CD4-positive, alpha-beta T cell (primary cell): ENCODE results near the gene GPR137. TPM values are rescaled to one million over a fixed set of nuclear protein-coding genes. Genes with fewer than 3 reads are reported as not detected.

Source experiments
- ATAC-seq: fragments of 200-7000 bp; cut with Tn5 transposase; one replicate; pipeline ENCODE4 v1.10.0; 2022; ENCODE audit warnings: mild to moderate bottlenecking; ENCODE audit not compliant: poor library complexity
- CTCF ChIA-PET: fragments of 350-600 bp; sonication (Branson Sonifier 250); formaldehyde crosslinking; loops from one replicate; lab custom pipeline; 2021; ENCODE audit warnings: antibody characterized with exemption, inconsistent platforms; lab: Charles Lee
- POLR2A ChIA-PET: fragments of 350-600 bp; sonication (Branson Sonifier 250); formaldehyde crosslinking; loops from one replicate; lab custom pipeline; 2021; ENCODE audit warnings: antibody characterized with exemption, inconsistent platforms; lab: Charles Lee
- DNase-seq, 14 experiments: peaks; one replicate each; pipeline ENCODE4 v3.0.0-alpha.2; 2013 to 2020; ENCODE audit warnings: mixed read lengths in 2 of 14
- H3K27ac ChIP-seq, 2 donors: one replicate each; pipeline versions ENCODE4 v1.5.1 to v1.7.0; 2013; ENCODE audit warnings: low read length in 2 of 2, low read depth in 1 of 2, mild to moderate bottlenecking in 1 of 2
- H3K27me3 ChIP-seq, 2 experiments: 1 replicate in 1 of 2; 2 replicates in 1 of 2; pipeline versions ENCODE4 v1.6.1 to v1.7.0; 2013; ENCODE audit warnings: low read length in 2 of 2, control low read depth in 1 of 2, mild to moderate bottlenecking in 1 of 2, moderate library complexity in 1 of 2; ENCODE audit not compliant: insufficient read depth in 2 of 2, control insufficient read depth in 1 of 2
- H3K36me3 ChIP-seq: one replicate; pipeline ENCODE4 v1.6.1; 2013; ENCODE audit warnings: low read length, control low read depth; ENCODE audit not compliant: insufficient read depth
- H3K4me1 ChIP-seq: one replicate; pipeline ENCODE4 v1.6.1; 2013; ENCODE audit warnings: low read length, control low read depth; ENCODE audit not compliant: insufficient read depth
- H3K4me3 ChIP-seq: one replicate; pipeline ENCODE4 v1.5.1; 2013; ENCODE audit warnings: mild to moderate bottlenecking, low read length, moderate library complexity
- H3K9me3 ChIP-seq, 2 experiments: 1 replicate in 1 of 2; 2 replicates in 1 of 2; pipeline versions ENCODE4 v1.6.1 to v1.7.0; 2013; ENCODE audit warnings: low read length in 2 of 2, mild to moderate bottlenecking in 2 of 2, control low read depth in 1 of 2, moderate library complexity in 1 of 2; ENCODE audit not compliant: control insufficient read depth in 1 of 2, insufficient read depth in 1 of 2
- H3K27ac Mint-ChIP-seq: one replicate; pipeline ENCODE4 v1.8.0; 2020; ENCODE audit warnings: mixed read lengths
- H3K27me3 Mint-ChIP-seq: one replicate; pipeline ENCODE4 v1.8.0; 2021; ENCODE audit warnings: mixed read lengths
- H3K36me3 Mint-ChIP-seq: one replicate; pipeline ENCODE4 v1.8.0; 2021; ENCODE audit warnings: low read depth, mixed read lengths
- H3K4me1 Mint-ChIP-seq: one replicate; pipeline ENCODE4 v1.8.0; 2021; ENCODE audit warnings: low read depth, mixed read lengths
- H3K4me3 Mint-ChIP-seq: one replicate; pipeline ENCODE4 v1.8.0; 2020; ENCODE audit warnings: mild to moderate bottlenecking, mixed read lengths
- H3K9me3 Mint-ChIP-seq: one replicate; pipeline ENCODE4 v1.8.0; 2020; ENCODE audit warnings: mixed read lengths
- CTCF ChIP-seq: fragments of 200-600 bp; IDR thresholded peaks from one replicate; pipeline ENCODE4 v1.8.0; 2022; ENCODE audit warnings: antibody characterized with exemption, mild to moderate bottlenecking
- intact Hi-C, 2 experiments: fragments of 100-400 bp; cut with DNase I in 1 of 2; cut with micrococcal nuclease in 1 of 2; formaldehyde crosslinking; loops; one replicate each; pipeline versions ENCODE4 v1.15.1 to v1.9.0; 2023 to 2025; cut with DNase I, micrococcal nuclease
- total RNA-seq, 174 experiments: library from RNA in 2 of 174; stranded (reverse) in 2 of 174; gene quantifications; one replicate each; pipeline ENCODE4 v1.2.3 and lab custom pipeline; 2021 to 2026

GPR137 gene
- total RNA-seq, 2 experiments from 2014 or later = 13.8 to 16.6 TPM

GRCh38 chr11:64295760-64296159, 10.1 kb downstream of the GPR137 start:
- ChIA-PET POLR2A (no interaction called here), CTCF (interaction anchor here (1.4 kb wide), 1 partner anchor 24 kb away, joined by 3 read pairs; no protein-coding TSS in a partner anchor)
- intact Hi-C loops = no loop called here
- Mint-ChIP-seq H3K27ac (no peak overlapping the region), H3K36me3 (no peaks in the 10 kb centered on the region), H3K4me3 (no peak overlapping the region), H3K27me3 (peaks cover 81% of the 10 kb centered on the region), H3K4me1 (peaks cover 19% of the 10 kb centered on the region), H3K9me3 (no peaks in the 10 kb centered on the region)
- H3K4me1 ChIP-seq = peaks cover 44% of the 10 kb centered on the region
- no peak overlapping the region for H3K27ac ChIP-seq
- ATAC-seq (no peak), DNase-seq (no peak)
- H3K27me3 ChIP-seq = peaks cover 79 to 92% of the 10 kb centered on the region in 2 experiments
- H3K4me3 ChIP-seq = no peak overlapping the region
- TF ChIP-seq CTCF = no peak
- peaks cover 0 to 22% of the 10 kb centered on the region in 2 experiments for H3K9me3 ChIP-seq
- H3K36me3 ChIP-seq = no peaks in the 10 kb centered on the region

GRCh38 chr11:64296236-64296635, 10.6 kb downstream of the GPR137 start:
- H3K9me3 Mint-ChIP-seq = no peaks in the 10 kb centered on the region
- no peak for ATAC-seq
- no peak for DNase-seq
- Histone ChIP-seq H3K9me3 (peaks cover 0 to 21% of the 10 kb centered on the region in 2 experiments), H3K4me1 (peaks cover 44% of the 10 kb centered on the region), H3K4me3 (no peak overlapping the region), H3K36me3 (no peaks in the 10 kb centered on the region), H3K27me3 (peaks cover 78 to 92% of the 10 kb centered on the region in 2 experiments), H3K27ac (no peak overlapping the region)
- POLR2A ChIA-PET = no interaction called here
- peaks cover 23% of the 10 kb centered on the region for H3K4me1 Mint-ChIP-seq
- CTCF ChIA-PET = interaction anchor here (1.4 kb wide), 1 partner anchor 25 kb away, joined by 3 read pairs; no protein-coding TSS in a partner anchor
- TF ChIP-seq CTCF = no peak
- intact Hi-C loops = no loop called here
- no peak overlapping the region for H3K27ac Mint-ChIP-seq
- no peak overlapping the region for H3K4me3 Mint-ChIP-seq
- peaks cover 84% of the 10 kb centered on the region for H3K27me3 Mint-ChIP-seq
- no peaks in the 10 kb centered on the region for H3K36me3 Mint-ChIP-seq

- H3K4me1 ChIP-seq = peaks cover 47% of the 10 kb centered on the region
- Mint-ChIP-seq H3K9me3 (no peaks in the 10 kb centered on the region), H3K4me1 (peaks cover 23% of the 10 kb centered on the region), H3K27me3 (peaks cover 92% of the 10 kb centered on the region), H3K27ac (no peak overlapping the region), H3K36me3 (no peaks in the 10 kb centered on the region), H3K4me3 (peak overlapping the region; percentile 0)
- peaks cover 85 to 96% of the 10 kb centered on the region in 2 experiments for H3K27me3 ChIP-seq
- no peak overlapping the region for H3K4me3 ChIP-seq
- ChIA-PET POLR2A (interaction anchor here (0.6 kb wide), 1 partner anchor 91 kb away, joined by 3 read pairs; no protein-coding TSS in a partner anchor), CTCF (interaction anchor here (1.3 to 1.4 kb wide), 2 partner anchors 26 to 93 kb away, joined by 3 to 5 read pairs; no protein-coding TSS in a partner anchor)
- no peak for ATAC-seq
- no peak overlapping the region for H3K27ac ChIP-seq
- no peak for DNase-seq
- TF ChIP-seq CTCF = no peak
- peaks cover 0 to 24% of the 10 kb centered on the region in 2 experiments for H3K9me3 ChIP-seq
- no peaks in the 10 kb centered on the region for H3K36me3 ChIP-seq
- intact Hi-C loops = no loop called here
These were observed 11.4 kb downstream of the GPR137 start for GRCh38 chr11:64296830-64297698.
